GM13977 (cell line): ENCODE results near the gene UGT1A8.

Experiments used
- DNase-seq: peaks from one replicate; pipeline ENCODE4 v3.0.0; 2012; ENCODE audit warnings: low spot score
- CTCF ChIP-seq: IDR thresholded peaks from 2 replicates; pipeline ENCODE4 v1.5.1; 2012; ENCODE audit warnings: mild to moderate bottlenecking, control low read depth; ENCODE audit not compliant: insufficient read depth; ENCODE audit errors: extremely low read depth, missing control alignments
- in situ Hi-C: fragments of 300-500 bp; cut with MboI; formaldehyde crosslinking; loops from one replicate; pipeline ENCODE4 v1.12.0; 2022; ENCODE audit warnings: low sequenced_read_pairs, low pct_unique_long_range_greater_than_20kb, mixed read lengths, inconsistent platforms; ENCODE audit not compliant: unreplicated experiment

The UGT1A8 gene

GRCh38 chr2:233811732-233812131 lies 194.3 kb downstream of the UGT1A8 start:
- in situ Hi-C loops, result no loop called here
- TF ChIP-seq CTCF, result no peak
- DNase-seq, result no peak

GRCh38 chr2:233813236-233814055 lies 196.0 kb downstream of the UGT1A8 start:
- DNase-seq, result no peak
- TF ChIP-seq CTCF, result no peak

GRCh38 chr2:233814056-233814835 lies 196.8 kb downstream of the UGT1A8 start:
- in situ Hi-C loops, result no loop called here
- no peak for DNase-seq
- no peak for TF ChIP-seq CTCF

More at GRCh38 chr2:233813236-233814055, 196.0 kb downstream of the UGT1A8 start:
- in situ Hi-C loops, result no loop called here

GRCh38 chr2:233815861-233816260 lies 198.4 kb downstream of the UGT1A8 start:
- no peak for DNase-seq
- no peak for TF ChIP-seq CTCF

GRCh38 chr2:233816334-233816733 lies 198.9 kb downstream of the UGT1A8 start:
- no peak for TF ChIP-seq CTCF
- no peak for DNase-seq
- in situ Hi-C loops, result no loop called here

More at GRCh38 chr2:233815861-233816260, 198.4 kb downstream of the UGT1A8 start:
- in situ Hi-C loops, result no loop called here

- no peak for TF ChIP-seq CTCF
- in situ Hi-C loops, result no loop called here
- no peak for DNase-seq
These were observed 199.3 kb downstream of the UGT1A8 start for GRCh38 chr2:233816771-233817170.
